ENCODE measurements around the gene RHBDL3. TPM values are rescaled to one million over a fixed set of nuclear protein-coding genes. Genes with fewer than 3 reads are reported as not detected.

The RHBDL3 gene
- total and polyA plus RNA-seq, 2 of the 8 experiments (the other 6 are each of a cell fraction or from before 2014, with no cell fraction given), result 9.6 to 12.2 TPM

GRCh38 chr17:32349503-32349853, 83.8 kb downstream of the RHBDL3 start (continued):
- TF ChIP-seq, protein P1, sequence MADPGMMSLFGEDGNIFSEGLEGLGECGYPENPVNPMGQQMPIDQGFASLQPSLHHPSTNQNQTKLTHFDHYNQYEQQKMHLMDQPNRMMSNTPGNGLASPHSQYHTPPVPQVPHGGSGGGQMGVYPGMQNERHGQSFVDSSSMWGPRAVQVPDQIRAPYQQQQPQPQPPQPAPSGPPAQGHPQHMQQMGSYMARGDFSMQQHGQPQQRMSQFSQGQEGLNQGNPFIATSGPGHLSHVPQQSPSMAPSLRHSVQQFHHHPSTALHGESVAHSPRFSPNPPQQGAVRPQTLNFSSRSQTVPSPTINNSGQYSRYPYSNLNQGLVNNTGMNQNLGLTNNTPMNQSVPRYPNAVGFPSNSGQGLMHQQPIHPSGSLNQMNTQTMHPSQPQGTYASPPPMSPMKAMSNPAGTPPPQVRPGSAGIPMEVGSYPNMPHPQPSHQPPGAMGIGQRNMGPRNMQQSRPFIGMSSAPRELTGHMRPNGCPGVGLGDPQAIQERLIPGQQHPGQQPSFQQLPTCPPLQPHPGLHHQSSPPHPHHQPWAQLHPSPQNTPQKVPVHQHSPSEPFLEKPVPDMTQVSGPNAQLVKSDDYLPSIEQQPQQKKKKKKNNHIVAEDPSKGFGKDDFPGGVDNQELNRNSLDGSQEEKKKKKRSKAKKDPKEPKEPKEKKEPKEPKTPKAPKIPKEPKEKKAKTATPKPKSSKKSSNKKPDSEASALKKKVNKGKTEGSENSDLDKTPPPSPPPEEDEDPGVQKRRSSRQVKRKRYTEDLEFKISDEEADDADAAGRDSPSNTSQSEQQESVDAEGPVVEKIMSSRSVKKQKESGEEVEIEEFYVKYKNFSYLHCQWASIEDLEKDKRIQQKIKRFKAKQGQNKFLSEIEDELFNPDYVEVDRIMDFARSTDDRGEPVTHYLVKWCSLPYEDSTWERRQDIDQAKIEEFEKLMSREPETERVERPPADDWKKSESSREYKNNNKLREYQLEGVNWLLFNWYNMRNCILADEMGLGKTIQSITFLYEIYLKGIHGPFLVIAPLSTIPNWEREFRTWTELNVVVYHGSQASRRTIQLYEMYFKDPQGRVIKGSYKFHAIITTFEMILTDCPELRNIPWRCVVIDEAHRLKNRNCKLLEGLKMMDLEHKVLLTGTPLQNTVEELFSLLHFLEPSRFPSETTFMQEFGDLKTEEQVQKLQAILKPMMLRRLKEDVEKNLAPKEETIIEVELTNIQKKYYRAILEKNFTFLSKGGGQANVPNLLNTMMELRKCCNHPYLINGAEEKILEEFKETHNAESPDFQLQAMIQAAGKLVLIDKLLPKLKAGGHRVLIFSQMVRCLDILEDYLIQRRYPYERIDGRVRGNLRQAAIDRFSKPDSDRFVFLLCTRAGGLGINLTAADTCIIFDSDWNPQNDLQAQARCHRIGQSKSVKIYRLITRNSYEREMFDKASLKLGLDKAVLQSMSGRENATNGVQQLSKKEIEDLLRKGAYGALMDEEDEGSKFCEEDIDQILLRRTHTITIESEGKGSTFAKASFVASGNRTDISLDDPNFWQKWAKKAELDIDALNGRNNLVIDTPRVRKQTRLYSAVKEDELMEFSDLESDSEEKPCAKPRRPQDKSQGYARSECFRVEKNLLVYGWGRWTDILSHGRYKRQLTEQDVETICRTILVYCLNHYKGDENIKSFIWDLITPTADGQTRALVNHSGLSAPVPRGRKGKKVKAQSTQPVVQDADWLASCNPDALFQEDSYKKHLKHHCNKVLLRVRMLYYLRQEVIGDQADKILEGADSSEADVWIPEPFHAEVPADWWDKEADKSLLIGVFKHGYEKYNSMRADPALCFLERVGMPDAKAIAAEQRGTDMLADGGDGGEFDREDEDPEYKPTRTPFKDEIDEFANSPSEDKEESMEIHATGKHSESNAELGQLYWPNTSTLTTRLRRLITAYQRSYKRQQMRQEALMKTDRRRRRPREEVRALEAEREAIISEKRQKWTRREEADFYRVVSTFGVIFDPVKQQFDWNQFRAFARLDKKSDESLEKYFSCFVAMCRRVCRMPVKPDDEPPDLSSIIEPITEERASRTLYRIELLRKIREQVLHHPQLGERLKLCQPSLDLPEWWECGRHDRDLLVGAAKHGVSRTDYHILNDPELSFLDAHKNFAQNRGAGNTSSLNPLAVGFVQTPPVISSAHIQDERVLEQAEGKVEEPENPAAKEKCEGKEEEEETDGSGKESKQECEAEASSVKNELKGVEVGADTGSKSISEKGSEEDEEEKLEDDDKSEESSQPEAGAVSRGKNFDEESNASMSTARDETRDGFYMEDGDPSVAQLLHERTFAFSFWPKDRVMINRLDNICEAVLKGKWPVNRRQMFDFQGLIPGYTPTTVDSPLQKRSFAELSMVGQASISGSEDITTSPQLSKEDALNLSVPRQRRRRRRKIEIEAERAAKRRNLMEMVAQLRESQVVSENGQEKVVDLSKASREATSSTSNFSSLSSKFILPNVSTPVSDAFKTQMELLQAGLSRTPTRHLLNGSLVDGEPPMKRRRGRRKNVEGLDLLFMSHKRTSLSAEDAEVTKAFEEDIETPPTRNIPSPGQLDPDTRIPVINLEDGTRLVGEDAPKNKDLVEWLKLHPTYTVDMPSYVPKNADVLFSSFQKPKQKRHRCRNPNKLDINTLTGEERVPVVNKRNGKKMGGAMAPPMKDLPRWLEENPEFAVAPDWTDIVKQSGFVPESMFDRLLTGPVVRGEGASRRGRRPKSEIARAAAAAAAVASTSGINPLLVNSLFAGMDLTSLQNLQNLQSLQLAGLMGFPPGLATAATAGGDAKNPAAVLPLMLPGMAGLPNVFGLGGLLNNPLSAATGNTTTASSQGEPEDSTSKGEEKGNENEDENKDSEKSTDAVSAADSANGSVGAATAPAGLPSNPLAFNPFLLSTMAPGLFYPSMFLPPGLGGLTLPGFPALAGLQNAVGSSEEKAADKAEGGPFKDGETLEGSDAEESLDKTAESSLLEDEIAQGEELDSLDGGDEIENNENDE (IDR thresholded peaks at IDR 0.05; ENCODE audit: insufficient replicate concordance, low read length), result no peak
- TF ChIP-seq RBBP5 (IDR thresholded peaks at IDR 0.05; ENCODE audit: borderline replicate concordance, low read depth, low read length) (peak; percentile 4; the same call in 1 of the 2 replicates), POLR2AphosphoS5 (IDR thresholded peaks at IDR 0.05; ENCODE audit: low read depth, low read length) (no peak)
